ENCODE data around the gene ANGPTL1. TPM values are rescaled to one million over a fixed set of nuclear protein-coding genes. Genes with fewer than 3 reads are reported as not detected.

The ANGPTL1 gene
- total and polyA plus RNA-seq, 2 donors (not counting 1 experiment from before 2014, with no cell fraction given): not detected

DNA sequence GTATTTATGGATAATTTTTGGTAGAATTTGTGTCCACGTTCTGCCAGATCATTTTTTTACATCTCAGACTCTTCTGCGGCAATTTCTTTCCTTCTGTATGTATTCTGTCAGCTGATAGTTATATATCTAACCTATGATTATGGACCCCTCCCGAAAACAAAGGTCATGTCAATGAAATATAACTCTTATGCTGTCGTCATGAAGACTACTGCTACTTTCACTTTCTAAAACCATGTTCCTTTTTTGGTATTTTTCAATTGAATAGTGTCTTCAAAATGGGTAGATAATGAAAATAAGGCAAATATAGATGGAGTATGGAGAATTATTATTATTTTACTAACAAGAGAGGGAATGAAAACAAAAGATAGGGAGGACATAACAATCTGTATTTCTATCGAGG lies 3.2 kb downstream of the ANGPTL1 start:
- H2AFZ ChIP-seq (ENCODE audit: insufficient read depth, low read depth, low read length, poor library complexity, severe bottlenecking): no peak overlapping the region
- no peaks in the 10 kb centered on the region for H3K9me3 ChIP-seq (ENCODE audit: control extremely low read depth in 1 of 3, control insufficient read depth in 2 of 3, insufficient read depth in 1 of 3, low read length in 2 of 3)
- H3K79me2 ChIP-seq (ENCODE audit: control insufficient read depth, insufficient read depth, low read length): peaks cover 42% of the 10 kb centered on the region
- H3K9ac ChIP-seq (ENCODE audit: low read length): no peak overlapping the region
- Mint-ChIP-seq H3K4me1 (peaks cover 54% of the 10 kb centered on the region), H3K9me3 (ENCODE audit: insufficient read depth) (no peaks in the 10 kb centered on the region), H3K27me3 (no peaks in the 10 kb centered on the region), H3K27ac (peak overlapping the region; percentile 84), H3K4me3 (peak overlapping the region; percentile 32)
- ChIA-PET POLR2A (no interaction called here), CTCF (interaction anchor here (1.4 to 3.3 kb wide), 4 partner anchors 93 to 335 kb away, joined by 4 to 15 read pairs (median 6); no protein-coding TSS in a partner anchor)
- H3K4me3 ChIP-seq (ENCODE audit: control extremely low read depth in 1 of 5, extremely low read depth in 1 of 5, insufficient read depth in 1 of 5, low read depth in 2 of 5, low read length in 4 of 5): no peak overlapping the region
- H3K27me3 ChIP-seq (replicated peaks in 1 of 4; ENCODE audit: control extremely low read depth in 1 of 4, control insufficient read depth in 3 of 4, insufficient read depth in 4 of 4, low read length in 3 of 4): no peaks in the 10 kb centered on the region
- peaks cover 0 to 19% of the 10 kb centered on the region in 2 donors for H3K4me1 ChIP-seq (ENCODE audit: control insufficient read depth in 2 of 2, insufficient read depth in 2 of 2, low read length in 2 of 2)
- peaks cover 17% of the 10 kb centered on the region for H4K20me1 ChIP-seq (ENCODE audit: control insufficient read depth, insufficient read depth, low read length, poor library complexity, severe bottlenecking)
- no peak for TF ChIP-seq EZH2 (IDR thresholded peaks at IDR 0.05; ENCODE audit: borderline replicate concordance, insufficient read depth, low read depth, low read length, poor library complexity, severe bottlenecking)
- TF ChIP-seq, protein P1, sequence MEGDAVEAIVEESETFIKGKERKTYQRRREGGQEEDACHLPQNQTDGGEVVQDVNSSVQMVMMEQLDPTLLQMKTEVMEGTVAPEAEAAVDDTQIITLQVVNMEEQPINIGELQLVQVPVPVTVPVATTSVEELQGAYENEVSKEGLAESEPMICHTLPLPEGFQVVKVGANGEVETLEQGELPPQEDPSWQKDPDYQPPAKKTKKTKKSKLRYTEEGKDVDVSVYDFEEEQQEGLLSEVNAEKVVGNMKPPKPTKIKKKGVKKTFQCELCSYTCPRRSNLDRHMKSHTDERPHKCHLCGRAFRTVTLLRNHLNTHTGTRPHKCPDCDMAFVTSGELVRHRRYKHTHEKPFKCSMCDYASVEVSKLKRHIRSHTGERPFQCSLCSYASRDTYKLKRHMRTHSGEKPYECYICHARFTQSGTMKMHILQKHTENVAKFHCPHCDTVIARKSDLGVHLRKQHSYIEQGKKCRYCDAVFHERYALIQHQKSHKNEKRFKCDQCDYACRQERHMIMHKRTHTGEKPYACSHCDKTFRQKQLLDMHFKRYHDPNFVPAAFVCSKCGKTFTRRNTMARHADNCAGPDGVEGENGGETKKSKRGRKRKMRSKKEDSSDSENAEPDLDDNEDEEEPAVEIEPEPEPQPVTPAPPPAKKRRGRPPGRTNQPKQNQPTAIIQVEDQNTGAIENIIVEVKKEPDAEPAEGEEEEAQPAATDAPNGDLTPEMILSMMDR (IDR thresholded peaks at IDR 0.05): no peak
- peak overlapping the region; percentile 16 for H3K4me2 ChIP-seq (replicated peaks; ENCODE audit: low read depth, low read length, poor library complexity, severe bottlenecking)
- WGBS (ENCODE audit: insufficient coverage): no CpG with 5 or more reads among the region's 5 CpGs
- peak overlapping the region; percentile 21 to 76 for H3K27ac ChIP-seq (ENCODE audit: low read length in 2 of 2)
- intact Hi-C loops (cut with micrococcal nuclease): loop anchor here (1.0 to 5.0 kb wide), 2 partner anchors 10 to 325 kb away; no protein-coding TSS in a partner anchor
- H3K36me3 ChIP-seq (replicated peaks in 1 of 2; ENCODE audit: control extremely low read depth in 1 of 2, control insufficient read depth in 1 of 2, extremely low read depth in 1 of 2, insufficient read depth in 2 of 2, low read length in 1 of 2): peaks cover 10 to 63% of the 10 kb centered on the region in 2 experiments
- ATAC-seq (ENCODE audit: low read depth) (peak; percentile 60), DNase-seq (peak; percentile 51)

DNA sequence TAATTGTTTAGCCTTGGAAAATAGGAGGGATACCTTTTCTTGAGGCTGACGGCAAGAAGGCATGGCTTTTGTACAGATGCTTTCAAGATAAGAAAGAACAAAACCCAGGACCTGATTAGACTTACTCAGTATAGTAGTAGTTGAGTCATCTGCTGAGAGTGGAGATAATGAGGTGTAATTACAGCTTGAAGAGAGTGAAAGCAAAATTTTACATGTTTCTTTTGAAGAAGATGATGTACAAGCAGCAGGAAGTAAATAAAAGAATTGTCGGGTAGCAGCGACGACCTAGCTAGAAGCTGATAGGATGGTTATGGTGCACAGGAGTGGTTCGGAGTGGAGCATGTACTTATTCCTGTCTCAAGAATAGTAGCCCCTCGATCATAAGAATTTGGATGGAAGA lies 6.6 kb downstream of the ANGPTL1 start:
- Mint-ChIP-seq H3K27ac (peak overlapping the region; percentile 33), H3K4me1 (peaks cover 40% of the 10 kb centered on the region), H3K4me3 (no peak overlapping the region), H3K9me3 (ENCODE audit: insufficient read depth) (no peaks in the 10 kb centered on the region), H3K27me3 (no peaks in the 10 kb centered on the region)
- 60% methylated on average over 1 of the region's 6 CpGs for WGBS (ENCODE audit: insufficient coverage)
- Histone ChIP-seq H3K4me3 (ENCODE audit: control extremely low read depth in 1 of 5, extremely low read depth in 1 of 5, insufficient read depth in 1 of 5, low read depth in 2 of 5, low read length in 4 of 5) (no peak overlapping the region), H3K4me2 (replicated peaks; ENCODE audit: low read depth, low read length, poor library complexity, severe bottlenecking) (no peak overlapping the region), H3K9ac (ENCODE audit: low read length) (no peak overlapping the region), H3K79me2 (ENCODE audit: control insufficient read depth, insufficient read depth, low read length) (peaks cover 39% of the 10 kb centered on the region), H2AFZ (ENCODE audit: insufficient read depth, low read depth, low read length, poor library complexity, severe bottlenecking) (no peak overlapping the region), H4K20me1 (ENCODE audit: control insufficient read depth, insufficient read depth, low read length, poor library complexity, severe bottlenecking) (peaks cover 17% of the 10 kb centered on the region), H3K4me1 (ENCODE audit: control insufficient read depth in 2 of 2, insufficient read depth in 2 of 2, low read length in 2 of 2) (peaks cover 0 to 16% of the 10 kb centered on the region in 2 donors), H3K27ac (ENCODE audit: low read length in 2 of 2) (peak overlapping the region in 1 of 2 donors; percentile 39), H3K9me3 (ENCODE audit: control extremely low read depth in 1 of 3, control insufficient read depth in 2 of 3, insufficient read depth in 1 of 3, low read length in 2 of 3) (no peaks in the 10 kb centered on the region), H3K27me3 (replicated peaks in 1 of 4; ENCODE audit: control extremely low read depth in 1 of 4, control insufficient read depth in 3 of 4, insufficient read depth in 4 of 4, low read length in 3 of 4) (no peaks in the 10 kb centered on the region), H3K36me3 (replicated peaks in 1 of 2; ENCODE audit: control extremely low read depth in 1 of 2, control insufficient read depth in 1 of 2, extremely low read depth in 1 of 2, insufficient read depth in 2 of 2, low read length in 1 of 2) (peaks cover 4 to 61% of the 10 kb centered on the region in 2 experiments)
- DNase-seq (no peak), ATAC-seq (ENCODE audit: low read depth) (no peak)
- TF ChIP-seq, protein P1 (IDR thresholded peaks at IDR 0.05): no peak
- no peak for TF ChIP-seq EZH2 (IDR thresholded peaks at IDR 0.05; ENCODE audit: borderline replicate concordance, insufficient read depth, low read depth, low read length, poor library complexity, severe bottlenecking)
- intact Hi-C loops (cut with micrococcal nuclease): no loop called here
- POLR2A ChIA-PET: no interaction called here
- CTCF ChIA-PET: interaction anchor here (1.1 to 1.6 kb wide), 2 partner anchors 28 to 139 kb away, joined by 3 to 4 read pairs; no protein-coding TSS in a partner anchor

Data from B cell (primary cell).